PC-9 (cell line): Measurements from ENCODE around the gene CTTNBP2. TPM values are rescaled to one million over a fixed set of nuclear protein-coding genes. Genes with fewer than 3 reads are reported as not detected.

Source experiments
- Bru-seq: library from RNA; stranded (reverse); fragments of 400-500 nt; gene quantifications from one replicate; lab custom pipeline; 2021; lab: Mats Ljungman, UMichigan
- BruChase-seq, 2 experiments: library from RNA; stranded (reverse); fragments of 400-500 nt; gene quantifications; one replicate each; lab custom pipeline; 2021; lab: Mats Ljungman, UMichigan
- BruUV-seq: library from RNA; stranded (reverse); fragments of 400-500 nt; replicated peaks from 2 replicates; lab custom pipeline; 2021; lab: Mats Ljungman, UMichigan
- CTCF ChIA-PET: fragments of 300-600 bp; sonication (Branson Sonifier 250); formaldehyde crosslinking; loops from one replicate; lab custom pipeline; 2022; ENCODE audit warnings: antibody characterized with exemption; lab: Charles Lee
- POLR2A ChIA-PET: fragments of 300-600 bp; sonication (Branson Sonifier 250); formaldehyde crosslinking; loops from one replicate; lab custom pipeline; 2022; ENCODE audit warnings: antibody characterized with exemption; ENCODE audit not compliant: unreplicated experiment; lab: Charles Lee
- DNase-seq, 2 experiments: peaks; one replicate each; pipeline versions ENCODE4 v3.0.0 to v3.0.0-alpha.2; 2015 to 2022; ENCODE audit warnings: mixed read lengths in 1 of 2
- H2AFZ ChIP-seq: fragments of 200-600 bp; sonication (generic); 2 replicates; pipeline ENCODE4 v1.8.1; 2017; ENCODE audit warnings: antibody characterized with exemption
- H3F3A ChIP-seq: fragments of 200-600 bp; sonication (generic); 2 replicates; pipeline ENCODE4 v1.8.1; 2017; ENCODE audit warnings: antibody characterized with exemption, mild to moderate bottlenecking, low read depth; ENCODE audit not compliant: insufficient read depth
- H3K27ac ChIP-seq: fragments of 200-600 bp; sonication (generic); 2 replicates; pipeline ENCODE4 v1.6.1; 2016; ENCODE audit warnings: mixed run types
- H3K27me3 ChIP-seq: fragments of 200-600 bp; sonication (generic); 2 replicates; pipeline ENCODE4 v1.6.1; 2016; ENCODE audit warnings: low read depth, mixed run types; ENCODE audit not compliant: insufficient read depth
- H3K36me3 ChIP-seq: fragments of 200-600 bp; sonication (generic); 2 replicates; pipeline ENCODE4 v1.6.1; 2016; ENCODE audit warnings: low read depth, mixed run types
- H3K4me1 ChIP-seq: fragments of 200-600 bp; sonication (generic); replicated peaks from 2 replicates; pipeline ENCODE4 v1.6.1; 2016; ENCODE audit warnings: mixed run types; ENCODE audit not compliant: insufficient read depth
- H3K4me2 ChIP-seq: fragments of 200-600 bp; sonication (generic); 2 replicates; pipeline ENCODE4 v1.6.1; 2017; ENCODE audit warnings: mixed run types
- H3K4me3 ChIP-seq: fragments of 200-600 bp; sonication (generic); 2 replicates; pipeline ENCODE4 v1.6.1; 2016; ENCODE audit warnings: mixed run types
- H3K79me2 ChIP-seq: fragments of 200-600 bp; sonication (generic); 2 replicates; pipeline ENCODE4 v1.6.1; 2017; ENCODE audit warnings: low read depth, mixed run types
- H3K9me2 ChIP-seq: fragments of 200-600 bp; sonication (generic); 2 replicates; pipeline ENCODE4 v1.8.1; 2017; ENCODE audit warnings: mild to moderate bottlenecking; ENCODE audit not compliant: insufficient read depth
- H3K9me3 ChIP-seq: fragments of 200-600 bp; sonication (generic); 2 replicates; pipeline ENCODE4 v1.8.1; 2016; ENCODE audit warnings: low read depth; ENCODE audit not compliant: insufficient read depth
- H4K20me1 ChIP-seq: fragments of 200-600 bp; sonication (generic); 2 replicates; pipeline ENCODE4 v1.8.1; 2017; ENCODE audit not compliant: insufficient read depth
- EZH2 ChIP-seq: fragments of 200-600 bp; sonication (generic); IDR thresholded peaks from 2 replicates; pipeline ENCODE4 v1.8.0; 2017; ENCODE audit warnings: antibody characterized with exemption, low read depth
- intact Hi-C: fragments of 100-400 bp; cut with micrococcal nuclease; formaldehyde crosslinking; loops from one replicate; pipeline ENCODE4 v1.10.0; 2022; ENCODE audit not compliant: unreplicated experiment
- long read RNA-seq: library from polyadenylated mRNA; stranded (forward); transcript quantifications from one replicate; pipeline ENCODE4 v2.0.0, GENCODE V29; 2022
- total RNA-seq: library from RNA; stranded (reverse); gene quantifications from 2 replicates; pipeline ENCODE4 v1.2.3, GENCODE V29; 2021
- TF ChIP-seq, protein P1 (sequence below): fragments of 200-600 bp; sonication (generic); conservative IDR thresholded peaks from 2 replicates; pipeline ENCODE4 v1.6.1; 2017; ENCODE audit warnings: mixed run types, antibody characterized with exemption, mild to moderate bottlenecking, moderate library complexity

The CTTNBP2 gene, protein sequence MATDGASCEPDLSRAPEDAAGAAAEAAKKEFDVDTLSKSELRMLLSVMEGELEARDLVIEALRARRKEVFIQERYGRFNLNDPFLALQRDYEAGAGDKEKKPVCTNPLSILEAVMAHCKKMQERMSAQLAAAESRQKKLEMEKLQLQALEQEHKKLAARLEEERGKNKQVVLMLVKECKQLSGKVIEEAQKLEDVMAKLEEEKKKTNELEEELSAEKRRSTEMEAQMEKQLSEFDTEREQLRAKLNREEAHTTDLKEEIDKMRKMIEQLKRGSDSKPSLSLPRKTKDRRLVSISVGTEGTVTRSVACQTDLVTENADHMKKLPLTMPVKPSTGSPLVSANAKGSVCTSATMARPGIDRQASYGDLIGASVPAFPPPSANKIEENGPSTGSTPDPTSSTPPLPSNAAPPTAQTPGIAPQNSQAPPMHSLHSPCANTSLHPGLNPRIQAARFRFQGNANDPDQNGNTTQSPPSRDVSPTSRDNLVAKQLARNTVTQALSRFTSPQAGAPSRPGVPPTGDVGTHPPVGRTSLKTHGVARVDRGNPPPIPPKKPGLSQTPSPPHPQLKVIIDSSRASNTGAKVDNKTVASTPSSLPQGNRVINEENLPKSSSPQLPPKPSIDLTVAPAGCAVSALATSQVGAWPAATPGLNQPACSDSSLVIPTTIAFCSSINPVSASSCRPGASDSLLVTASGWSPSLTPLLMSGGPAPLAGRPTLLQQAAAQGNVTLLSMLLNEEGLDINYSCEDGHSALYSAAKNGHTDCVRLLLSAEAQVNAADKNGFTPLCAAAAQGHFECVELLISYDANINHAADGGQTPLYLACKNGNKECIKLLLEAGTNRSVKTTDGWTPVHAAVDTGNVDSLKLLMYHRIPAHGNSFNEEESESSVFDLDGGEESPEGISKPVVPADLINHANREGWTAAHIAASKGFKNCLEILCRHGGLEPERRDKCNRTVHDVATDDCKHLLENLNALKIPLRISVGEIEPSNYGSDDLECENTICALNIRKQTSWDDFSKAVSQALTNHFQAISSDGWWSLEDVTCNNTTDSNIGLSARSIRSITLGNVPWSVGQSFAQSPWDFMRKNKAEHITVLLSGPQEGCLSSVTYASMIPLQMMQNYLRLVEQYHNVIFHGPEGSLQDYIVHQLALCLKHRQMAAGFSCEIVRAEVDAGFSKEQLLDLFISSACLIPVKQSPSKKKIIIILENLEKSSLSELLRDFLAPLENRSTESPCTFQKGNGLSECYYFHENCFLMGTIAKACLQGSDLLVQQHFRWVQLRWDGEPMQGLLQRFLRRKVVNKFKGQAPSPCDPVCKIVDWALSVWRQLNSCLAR (N-terminal part only)
- total RNA-seq (not detected in 2 replicates), Bru-seq, nascent RNA (percentile 3 among the genes with signal in this experiment), BruChase-seq, experiment 1, labeled RNA remaining after a 2-hour chase (percentile 3 among the genes with signal in this experiment), BruChase-seq, experiment 2, labeled RNA remaining after a 6-hour chase (percentile 3 among the genes with signal in this experiment)
- long read RNA-seq: 0 reads

DNA sequence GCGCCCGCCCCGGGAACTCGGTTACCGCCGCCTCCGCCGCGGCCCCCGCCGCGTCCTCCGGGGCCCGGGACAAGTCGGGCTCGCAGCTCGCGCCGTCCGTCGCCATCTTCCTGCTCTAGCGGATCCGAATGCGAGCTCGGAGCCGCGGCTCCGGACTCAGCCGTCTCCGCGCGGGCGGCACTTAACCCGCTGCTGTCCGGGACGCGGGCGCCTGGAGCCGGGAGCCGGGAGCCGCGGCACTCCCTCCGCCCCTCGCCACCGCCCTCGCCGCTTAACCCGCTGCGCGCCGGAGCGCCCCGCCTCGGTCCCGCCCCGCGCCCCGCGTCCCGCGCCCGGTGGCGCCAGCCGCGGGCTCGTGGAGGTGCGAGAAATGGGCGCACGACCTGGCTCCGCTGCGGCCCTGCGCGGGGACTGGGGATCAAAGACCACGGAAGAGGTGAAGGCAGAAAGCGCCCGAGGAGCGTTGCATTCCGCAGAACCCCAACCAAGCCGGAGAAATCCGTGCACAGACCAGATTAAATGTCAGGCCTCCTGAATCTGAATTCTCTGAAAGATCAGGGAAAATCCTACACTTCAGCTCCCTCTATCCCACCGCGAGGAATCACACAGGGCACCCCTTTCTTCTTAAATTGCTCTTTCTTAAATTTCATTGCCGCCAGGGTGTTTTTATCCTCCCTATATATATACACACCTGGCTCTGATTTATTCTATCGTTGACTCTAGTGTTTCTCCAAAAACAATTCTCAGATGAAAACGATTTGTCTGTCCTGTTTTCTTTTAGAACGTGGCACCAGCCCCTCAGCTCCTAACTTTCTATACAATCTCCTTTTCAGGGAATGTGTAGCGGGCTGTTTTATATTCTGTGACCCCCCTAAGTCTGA, at the start of gene CTTNBP2:
TSS of gene CTTNBP2 (minus strand) at position 132 of the 881 bp plus-strand sequence. CDS start at position 106, 26 bp downstream.
- no peaks in the 10 kb centered on the region for H3F3A ChIP-seq
- H3K27ac ChIP-seq: no peak within 1 kb of the TSS
- CTCF ChIA-PET: no interaction called here
- no peak within 1 kb of the TSS for H3K4me2 ChIP-seq
- no peaks in the 10 kb centered on the region for H3K79me2 ChIP-seq
- no peaks in the 10 kb centered on the region for H3K9me2 ChIP-seq
- H3K9me3 ChIP-seq: no peaks in the 10 kb centered on the region
- H3K4me1 ChIP-seq: no peaks in the 10 kb centered on the region
- no peaks in the 10 kb centered on the region for H3K36me3 ChIP-seq
- H3K4me3 ChIP-seq: no peak within 1 kb of the TSS
- no peak for DNase-seq
- no peaks in the 10 kb centered on the region for H4K20me1 ChIP-seq
- no peaks in the 10 kb centered on the region for H3K27me3 ChIP-seq
- intact Hi-C loops: loop anchor here (10.0 kb wide), 1 partner anchor 231 kb away; no protein-coding TSS in a partner anchor
- H2AFZ ChIP-seq: no peak within 1 kb of the TSS
- POLR2A ChIA-PET: interaction anchor here (0.7 kb wide), 1 partner anchor 507 kb away, joined by 3 read pairs; no protein-coding TSS in a partner anchor
- BruUV-seq: no TSS peak
- TF ChIP-seq, protein P1, sequence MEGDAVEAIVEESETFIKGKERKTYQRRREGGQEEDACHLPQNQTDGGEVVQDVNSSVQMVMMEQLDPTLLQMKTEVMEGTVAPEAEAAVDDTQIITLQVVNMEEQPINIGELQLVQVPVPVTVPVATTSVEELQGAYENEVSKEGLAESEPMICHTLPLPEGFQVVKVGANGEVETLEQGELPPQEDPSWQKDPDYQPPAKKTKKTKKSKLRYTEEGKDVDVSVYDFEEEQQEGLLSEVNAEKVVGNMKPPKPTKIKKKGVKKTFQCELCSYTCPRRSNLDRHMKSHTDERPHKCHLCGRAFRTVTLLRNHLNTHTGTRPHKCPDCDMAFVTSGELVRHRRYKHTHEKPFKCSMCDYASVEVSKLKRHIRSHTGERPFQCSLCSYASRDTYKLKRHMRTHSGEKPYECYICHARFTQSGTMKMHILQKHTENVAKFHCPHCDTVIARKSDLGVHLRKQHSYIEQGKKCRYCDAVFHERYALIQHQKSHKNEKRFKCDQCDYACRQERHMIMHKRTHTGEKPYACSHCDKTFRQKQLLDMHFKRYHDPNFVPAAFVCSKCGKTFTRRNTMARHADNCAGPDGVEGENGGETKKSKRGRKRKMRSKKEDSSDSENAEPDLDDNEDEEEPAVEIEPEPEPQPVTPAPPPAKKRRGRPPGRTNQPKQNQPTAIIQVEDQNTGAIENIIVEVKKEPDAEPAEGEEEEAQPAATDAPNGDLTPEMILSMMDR: no peak
- no peak for TF ChIP-seq EZH2

DNA sequence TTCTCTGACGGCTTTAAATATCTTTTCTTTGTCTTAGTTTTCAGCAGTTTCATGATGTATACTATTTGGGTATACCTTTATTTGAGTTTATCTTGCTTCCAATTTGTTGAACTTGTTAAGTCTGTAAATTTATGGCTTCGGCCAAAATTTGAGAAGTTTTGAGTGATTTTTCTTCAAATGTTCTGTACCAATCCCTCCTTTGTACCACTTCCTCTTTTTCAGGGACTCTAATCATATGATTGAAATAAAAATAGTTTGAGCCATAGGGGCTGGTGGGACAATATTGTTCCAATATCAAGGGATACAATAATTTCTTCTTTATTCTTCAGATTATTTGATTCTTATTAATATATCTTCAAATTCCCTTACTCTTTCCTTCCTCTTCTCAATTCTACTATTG, 43.1 kb upstream of the CTTNBP2 start:
- POLR2A ChIA-PET: no interaction called here
- BruUV-seq: no TSS peak
- intact Hi-C loops: no loop called here

More for the DNA sequence above, 43.1 kb upstream of the CTTNBP2 start:
- no peak for DNase-seq
- TF ChIP-seq EZH2: no peak
- TF ChIP-seq, protein P1: no peak
- Histone ChIP-seq H2AFZ (no peak overlapping the region), H3K4me2 (no peak overlapping the region), H3K9me3 (no peaks in the 10 kb centered on the region), H3K4me1 (no peaks in the 10 kb centered on the region), H3K27ac (no peak overlapping the region), H3K36me3 (no peaks in the 10 kb centered on the region), H3K79me2 (no peaks in the 10 kb centered on the region), H4K20me1 (no peaks in the 10 kb centered on the region), H3F3A (no peaks in the 10 kb centered on the region), H3K27me3 (no peaks in the 10 kb centered on the region), H3K9me2 (no peaks in the 10 kb centered on the region), H3K4me3 (no peak overlapping the region)
- CTCF ChIA-PET: no interaction called here
